Hindlimb muscle (tissue), 1 donor: ENCODE data around the gene SLC35A3. TPM values are rescaled to one million over a fixed set of nuclear protein-coding genes. Genes with fewer than 3 reads are reported as not detected.
"Not testable (repeated sequence)": the region's sequence is repeated elsewhere in the genome, so short reads cannot be mapped to it uniquely, and the experiment has no call there.

Source experiments
- DNase-seq: peaks from one replicate; pipeline ENCODE4 v3.0.0-alpha.2; 2013
- polyA plus RNA-seq: library from polyadenylated mRNA; unstranded; fragments of 120-200 nt; gene quantifications from one replicate; pipeline ENCODE4 v1.2.1, GENCODE V29; 2013; ENCODE audit not compliant: insufficient read length

Gene SLC35A3
- polyA plus RNA-seq, 1 donor: 11.7 TPM

GRCh38 chr1:99975529-99975928 is 5.7 kb downstream of the SLC35A3 start:
- DNase-seq: no peak

- not testable (repeated sequence) for DNase-seq
Measured at GRCh38 chr1:99977326-99977725, 7.5 kb downstream of the SLC35A3 start.

- DNase-seq: no peak
Measured at GRCh38 chr1:99978218-99978617, 8.4 kb downstream of the SLC35A3 start.

- DNase-seq: no peak
Measured at GRCh38 chr1:99979091-99979490, 9.3 kb downstream of the SLC35A3 start.

- no peak for DNase-seq
Measured at GRCh38 chr1:99980928-99981327, 11.1 kb downstream of the SLC35A3 start.

GRCh38 chr1:99986656-99987225 is 16.9 kb downstream of the SLC35A3 start:
- no peak for DNase-seq

- no peak for DNase-seq
Measured at GRCh38 chr1:99988210-99988765, 18.5 kb downstream of the SLC35A3 start.

- DNase-seq: no peak
Measured at GRCh38 chr1:99992044-99992722, 22.4 kb downstream of the SLC35A3 start.

- DNase-seq: no peak
Measured at GRCh38 chr1:99992760-99993467, 23.1 kb downstream of the SLC35A3 start.

GRCh38 chr1:99993468-99993845 is 23.7 kb downstream of the SLC35A3 start:
- DNase-seq: no peak

- DNase-seq: no peak
Measured at GRCh38 chr1:99994496-99994895, 24.7 kb downstream of the SLC35A3 start.

- no peak for DNase-seq
Measured at GRCh38 chr1:99996951-99997350, 27.2 kb downstream of the SLC35A3 start.

- DNase-seq: no peak
Measured at GRCh38 chr1:100001462-100001861, 31.7 kb downstream of the SLC35A3 start.

- no peak for DNase-seq
Measured at GRCh38 chr1:100005424-100005823, 35.6 kb downstream of the SLC35A3 start.

- no peak for DNase-seq
Measured at GRCh38 chr1:100006688-100007087, 36.9 kb downstream of the SLC35A3 start.

- no peak for DNase-seq
Measured at GRCh38 chr1:100009458-100009857, 39.7 kb downstream of the SLC35A3 start.

- no peak for DNase-seq
Measured at GRCh38 chr1:100010804-100011203, 41.0 kb downstream of the SLC35A3 start.

- no peak for DNase-seq
Measured at GRCh38 chr1:100019220-100019619, 49.4 kb downstream of the SLC35A3 start.

- no peak for DNase-seq
Measured at GRCh38 chr1:100023482-100023881, 53.7 kb downstream of the SLC35A3 start.

GRCh38 chr1:100027212-100027611 is 57.4 kb downstream of the SLC35A3 start:
- no peak for DNase-seq

- DNase-seq: no peak
Measured at GRCh38 chr1:100028765-100029164, 59.0 kb downstream of the SLC35A3 start.

GRCh38 chr1:100034470-100034869 is 64.7 kb downstream of the SLC35A3 start:
- no peak for DNase-seq

- no peak for DNase-seq
Measured at GRCh38 chr1:100035214-100035613, 65.4 kb downstream of the SLC35A3 start.
